GM06990 (cell line): ENCODE results near the gene YBX3.

Experiments used
- DNase-seq: peaks from one replicate; pipeline ENCODE4 v3.0.0-alpha.2; 2011; ENCODE audit not compliant: insufficient read length; ENCODE audit errors: extremely low read depth
- H3K27me3 ChIP-seq: replicated peaks from 2 replicates; pipeline ENCODE4 v1.6.0; 2011; ENCODE audit warnings: low read length; ENCODE audit not compliant: control insufficient read depth, insufficient read depth
- H3K36me3 ChIP-seq: 2 replicates; pipeline ENCODE4 v1.5.1; 2011; ENCODE audit warnings: low read length; ENCODE audit not compliant: control insufficient read depth, insufficient read depth
- H3K4me3 ChIP-seq: replicated peaks from 2 replicates; pipeline ENCODE4 v1.5.1; 2011; ENCODE audit warnings: low read depth, mild to moderate bottlenecking, control low read depth, low read length
- TF ChIP-seq, protein P1 (sequence below): IDR thresholded peaks from 2 replicates; pipeline ENCODE4 v1.5.1; 2011; ENCODE audit warnings: low read length, control low read depth, mild to moderate bottlenecking, inconsistent platforms; ENCODE audit not compliant: insufficient read depth, poor library complexity, severe bottlenecking

Gene YBX3

DNA sequence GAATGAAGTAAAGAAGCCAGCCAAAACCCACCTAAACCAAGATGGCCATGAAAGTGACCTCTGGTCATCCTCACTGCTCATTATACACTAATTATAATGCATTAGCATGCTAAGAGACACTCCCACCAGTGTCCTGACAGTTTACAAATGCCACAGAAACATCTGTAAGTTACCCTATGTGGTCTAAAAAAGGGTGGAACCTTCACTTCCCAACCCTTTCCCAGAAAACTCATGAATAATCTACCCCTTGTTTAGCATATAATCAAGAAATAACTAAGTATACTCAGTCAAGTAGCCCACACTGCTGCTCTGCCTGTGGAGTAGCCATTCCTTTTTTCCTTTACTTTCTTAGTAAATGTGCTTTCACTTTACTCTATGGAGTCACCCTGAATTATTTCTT, 69.1 kb downstream of the YBX3 start:
- TF ChIP-seq, protein P1, sequence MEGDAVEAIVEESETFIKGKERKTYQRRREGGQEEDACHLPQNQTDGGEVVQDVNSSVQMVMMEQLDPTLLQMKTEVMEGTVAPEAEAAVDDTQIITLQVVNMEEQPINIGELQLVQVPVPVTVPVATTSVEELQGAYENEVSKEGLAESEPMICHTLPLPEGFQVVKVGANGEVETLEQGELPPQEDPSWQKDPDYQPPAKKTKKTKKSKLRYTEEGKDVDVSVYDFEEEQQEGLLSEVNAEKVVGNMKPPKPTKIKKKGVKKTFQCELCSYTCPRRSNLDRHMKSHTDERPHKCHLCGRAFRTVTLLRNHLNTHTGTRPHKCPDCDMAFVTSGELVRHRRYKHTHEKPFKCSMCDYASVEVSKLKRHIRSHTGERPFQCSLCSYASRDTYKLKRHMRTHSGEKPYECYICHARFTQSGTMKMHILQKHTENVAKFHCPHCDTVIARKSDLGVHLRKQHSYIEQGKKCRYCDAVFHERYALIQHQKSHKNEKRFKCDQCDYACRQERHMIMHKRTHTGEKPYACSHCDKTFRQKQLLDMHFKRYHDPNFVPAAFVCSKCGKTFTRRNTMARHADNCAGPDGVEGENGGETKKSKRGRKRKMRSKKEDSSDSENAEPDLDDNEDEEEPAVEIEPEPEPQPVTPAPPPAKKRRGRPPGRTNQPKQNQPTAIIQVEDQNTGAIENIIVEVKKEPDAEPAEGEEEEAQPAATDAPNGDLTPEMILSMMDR: no peak
- no peak for DNase-seq
- no peaks in the 10 kb centered on the region for H3K27me3 ChIP-seq
- no peak overlapping the region for H3K4me3 ChIP-seq
- no peaks in the 10 kb centered on the region for H3K36me3 ChIP-seq

DNA sequence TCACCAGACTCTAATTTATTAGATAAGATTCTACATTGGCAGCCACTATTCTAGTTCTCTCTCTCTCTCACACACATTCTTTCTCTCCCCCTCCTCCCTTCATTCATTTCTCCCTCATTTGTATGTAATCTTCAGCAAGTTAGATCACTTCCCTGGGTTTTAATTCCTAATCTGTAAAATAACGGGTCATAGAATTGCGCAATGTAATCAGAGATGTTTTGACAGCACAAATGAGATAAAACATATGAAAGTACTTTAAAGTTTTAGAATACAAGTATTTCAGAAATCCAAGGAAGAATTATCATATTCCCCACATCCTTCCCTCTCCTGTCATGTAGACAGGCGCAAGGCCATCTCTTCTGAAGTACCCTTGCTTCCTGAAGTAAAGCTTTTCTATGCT, 70.9 kb downstream of the YBX3 start:
- no peak overlapping the region for H3K4me3 ChIP-seq
- DNase-seq: no peak
- TF ChIP-seq, protein P1: no peak
- no peaks in the 10 kb centered on the region for H3K36me3 ChIP-seq
- no peaks in the 10 kb centered on the region for H3K27me3 ChIP-seq
